Esophagus muscularis mucosa (tissue), 4 donors: Measurements from ENCODE around the gene MRTFB. TPM values are rescaled to one million over a fixed set of nuclear protein-coding genes. Genes with fewer than 3 reads are reported as not detected.

Experiments
- DNase-seq: peaks from one replicate; pipeline ENCODE4 v3.0.0-alpha.2; 2017; ENCODE audit errors: extremely low spot score
- H3K27ac ChIP-seq, 4 donors: fragments of 200-600 bp; sonication (generic); replicated peaks in 1 of 4; 1 replicate in 3 of 4; 2 replicates in 1 of 4; pipeline ENCODE4 v1.5.1; 2016 to 2019; ENCODE audit warnings: mild to moderate bottlenecking in 1 of 4
- H3K27me3 ChIP-seq, 4 donors: fragments of 200-600 bp; sonication (generic); one replicate each; pipeline versions ENCODE4 v1.5.1 to v1.6.0; 2016 to 2019
- H3K36me3 ChIP-seq, 4 donors: fragments of 200-600 bp; sonication (generic); one replicate each; pipeline ENCODE4 v1.5.1; 2016 to 2019
- H3K4me1 ChIP-seq, 4 donors: fragments of 200-600 bp; sonication (generic); one replicate each; pipeline ENCODE4 v1.5.1; 2016 to 2019
- H3K4me3 ChIP-seq, 4 donors: fragments of 200-600 bp; sonication (generic); 1 replicate in 2 of 4; 2 replicates in 2 of 4; pipeline ENCODE4 v1.5.1; 2016 to 2019; ENCODE audit warnings: mild to moderate bottlenecking in 4 of 4, moderate library complexity in 1 of 4
- H3K9me3 ChIP-seq, 4 donors: fragments of 200-600 bp; sonication (generic); 1 replicate in 3 of 4; 2 replicates in 1 of 4; pipeline ENCODE4 v1.5.1; 2016 to 2019
- EP300 ChIP-seq: sonication (generic); formaldehyde crosslinking; IDR thresholded peaks from one replicate; pipeline ENCODE4 v1.6.1; 2017; ENCODE audit warnings: antibody characterized with exemption
- POLR2A ChIP-seq: fragments of 450-650 bp; IDR thresholded peaks from one replicate; pipeline ENCODE4 v1.6.1; 2017; ENCODE audit warnings: antibody characterized with exemption, moderate library complexity, mild to moderate bottlenecking, low read depth
- POLR2AphosphoS5 ChIP-seq, 2 donors: sonication (generic); formaldehyde crosslinking; IDR thresholded peaks; one replicate each; pipeline ENCODE4 v1.6.1; 2017; ENCODE audit warnings: antibody characterized with exemption in 2 of 2
- WGBS: methylation state at CpG from one replicate; pipeline ENCODE4 v1.1.5; 2018; 5-methylcytosine and 5-hydroxymethylcytosine counted together
- intact Hi-C: fragments of 100-400 bp; cut with DNase I; formaldehyde crosslinking; loops from one replicate; pipeline ENCODE4 v1.15.1; 2023
- total RNA-seq, 4 donors: library from RNA; depleted of rRNA; stranded (reverse); fragments of >200 nt; gene quantifications; one replicate each; pipeline versions ENCODE4 v1.1.0 to v1.2.1, GENCODE V29; 2016
- TF ChIP-seq, protein P1 (sequence below), 3 experiments: fragments of 200-600 bp in 2 of 3; fragments of 450-650 bp in 1 of 3; sonication (generic) in 2 of 3; IDR thresholded peaks; one replicate each; pipeline ENCODE4 v1.5.1; 2017 to 2019; ENCODE audit warnings: antibody characterized with exemption in 3 of 3, mild to moderate bottlenecking in 2 of 3, moderate library complexity in 1 of 3

Gene MRTFB
- total RNA-seq, 4 donors from 2014 or later, result 36.3 to 63.6 (median 48.2) TPM

DNA sequence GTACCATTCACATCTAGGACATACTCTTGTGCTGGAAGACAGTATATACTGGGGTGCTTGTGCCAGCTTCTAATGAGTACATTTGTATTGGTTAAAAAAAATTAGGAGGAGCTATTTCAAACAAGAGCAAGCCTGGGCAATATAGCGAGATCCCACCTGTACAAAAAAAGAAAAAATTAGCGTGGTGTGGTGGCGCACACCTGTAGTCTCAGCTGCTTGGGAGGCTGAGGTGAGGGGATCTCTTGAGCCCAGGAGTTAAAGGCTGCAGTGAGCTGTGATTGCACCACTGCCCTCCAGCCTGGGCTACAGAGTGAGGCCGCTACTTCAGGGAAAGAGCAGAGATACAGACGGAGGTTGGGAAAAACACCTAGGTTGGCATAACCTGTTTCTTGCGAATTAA lies 1.2 kb downstream of the MRTFB start:
- intact Hi-C loops, result loop anchor here (5.0 to 10.0 kb wide), 3 partner anchors 115 to 172 kb away; partner anchors contain the start of gene ERCC4
- H3K36me3 ChIP-seq, result peaks cover 0 to 6% (median 2%) of the 10 kb centered on the region in 4 donors
- peak overlapping the region in 3 of 4 donors; percentile 82 to 87 (median 84) for H3K27ac ChIP-seq
- TF ChIP-seq POLR2AphosphoS5 (IDR thresholded peaks at IDR 0.05) (no peak), POLR2A (no peak), EP300 (no peak)
- TF ChIP-seq, protein P1, sequence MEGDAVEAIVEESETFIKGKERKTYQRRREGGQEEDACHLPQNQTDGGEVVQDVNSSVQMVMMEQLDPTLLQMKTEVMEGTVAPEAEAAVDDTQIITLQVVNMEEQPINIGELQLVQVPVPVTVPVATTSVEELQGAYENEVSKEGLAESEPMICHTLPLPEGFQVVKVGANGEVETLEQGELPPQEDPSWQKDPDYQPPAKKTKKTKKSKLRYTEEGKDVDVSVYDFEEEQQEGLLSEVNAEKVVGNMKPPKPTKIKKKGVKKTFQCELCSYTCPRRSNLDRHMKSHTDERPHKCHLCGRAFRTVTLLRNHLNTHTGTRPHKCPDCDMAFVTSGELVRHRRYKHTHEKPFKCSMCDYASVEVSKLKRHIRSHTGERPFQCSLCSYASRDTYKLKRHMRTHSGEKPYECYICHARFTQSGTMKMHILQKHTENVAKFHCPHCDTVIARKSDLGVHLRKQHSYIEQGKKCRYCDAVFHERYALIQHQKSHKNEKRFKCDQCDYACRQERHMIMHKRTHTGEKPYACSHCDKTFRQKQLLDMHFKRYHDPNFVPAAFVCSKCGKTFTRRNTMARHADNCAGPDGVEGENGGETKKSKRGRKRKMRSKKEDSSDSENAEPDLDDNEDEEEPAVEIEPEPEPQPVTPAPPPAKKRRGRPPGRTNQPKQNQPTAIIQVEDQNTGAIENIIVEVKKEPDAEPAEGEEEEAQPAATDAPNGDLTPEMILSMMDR (IDR thresholded peaks at IDR 0.05), result no peak
- H3K9me3 ChIP-seq, result no peaks in the 10 kb centered on the region
- no peaks in the 10 kb centered on the region for H3K27me3 ChIP-seq
- peaks cover 12 to 48% (median 37%) of the 10 kb centered on the region in 4 donors for H3K4me1 ChIP-seq
- H3K4me3 ChIP-seq, result peak overlapping the region; percentile 80 to 95 (median 88)
- DNase-seq, result no peak
- WGBS, result 98% methylated on average over 6 of the region's 6 CpGs

DNA sequence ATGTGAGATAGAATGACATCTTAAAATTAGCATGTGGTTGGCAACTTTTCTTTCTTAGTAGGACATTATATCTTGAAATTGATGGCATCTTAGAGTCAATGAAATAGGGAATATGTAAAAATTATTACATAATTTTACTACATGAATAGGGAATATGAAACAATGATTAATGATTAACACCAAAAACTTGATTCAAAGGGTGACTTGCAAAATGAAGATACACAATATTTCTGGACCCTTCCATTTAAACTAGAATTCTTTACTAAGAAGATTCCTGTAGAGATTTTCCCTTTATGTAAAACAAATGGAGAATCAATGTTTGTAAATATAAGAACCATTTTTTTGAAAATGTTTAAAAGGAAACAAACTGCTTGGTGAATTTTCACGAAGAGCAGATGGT lies 3.4 kb downstream of the MRTFB start:
- TF ChIP-seq POLR2AphosphoS5 (IDR thresholded peaks at IDR 0.05), result no peak
- no peak for TF ChIP-seq EP300
- TF ChIP-seq POLR2A, result no peak
- TF ChIP-seq, protein P1 (IDR thresholded peaks at IDR 0.05), result no peak
- H3K4me3 ChIP-seq, result no peak overlapping the region
- intact Hi-C loops, result loop anchor here (5.0 to 10.0 kb wide), 3 partner anchors 113 to 170 kb away; partner anchors contain the start of gene ERCC4
- no peak overlapping the region for H3K27ac ChIP-seq
- WGBS, result 60% methylated on average over 1 of the region's 1 CpG
- no peaks in the 10 kb centered on the region for H3K9me3 ChIP-seq
- peaks cover 0 to 6% (median 2%) of the 10 kb centered on the region in 4 donors for H3K36me3 ChIP-seq
- no peaks in the 10 kb centered on the region for H3K27me3 ChIP-seq
- peaks cover 12 to 65% (median 49%) of the 10 kb centered on the region in 4 donors for H3K4me1 ChIP-seq
- no peak for DNase-seq

DNA sequence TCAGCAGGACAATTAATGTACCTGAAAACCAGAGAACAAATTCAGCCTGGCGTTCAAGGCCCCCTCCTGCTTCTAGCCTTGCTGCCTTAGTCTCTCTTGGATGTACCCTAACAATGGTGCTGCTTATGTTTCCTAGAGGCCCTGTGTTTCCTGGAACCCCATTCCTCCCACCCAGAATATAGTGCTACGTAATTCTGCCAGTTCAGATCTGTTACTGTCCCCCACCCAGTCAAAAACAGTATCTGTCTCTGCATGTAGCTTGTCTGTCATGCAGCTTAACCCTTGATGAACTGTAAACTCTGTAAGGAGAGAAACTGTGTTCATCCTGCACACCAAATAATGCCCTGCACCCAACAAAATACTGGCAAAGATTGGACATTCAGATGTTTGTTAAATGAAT lies 6.8 kb downstream of the MRTFB start:
- intact Hi-C loops, result loop anchor here (10.0 kb wide), 2 partner anchors 153 to 167 kb away; partner anchors contain the start of gene ERCC4
- WGBS, result 90% methylated on average over 2 of the region's 2 CpGs

DNA sequence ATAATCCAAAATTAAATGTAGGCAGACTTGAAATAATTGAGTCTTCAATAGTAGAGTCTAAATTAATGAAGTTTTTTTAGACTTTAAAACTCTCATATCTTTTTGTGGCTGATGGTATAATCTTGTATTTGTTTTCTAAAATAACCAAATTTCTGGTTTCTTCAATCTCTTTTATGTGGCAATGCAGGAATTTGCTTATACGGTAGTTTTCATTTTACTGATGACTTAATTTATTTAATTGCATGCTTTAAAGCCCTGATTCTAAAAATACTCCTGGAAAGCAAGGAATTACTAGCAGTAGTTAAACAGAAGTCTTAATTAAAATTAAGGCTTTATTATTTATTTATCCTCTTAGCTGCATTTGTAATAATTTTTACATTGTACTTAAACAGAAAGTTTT lies 15.4 kb downstream of the MRTFB start:
- no peaks in the 10 kb centered on the region for H3K9me3 ChIP-seq
- no peak for DNase-seq
- H3K36me3 ChIP-seq, result peaks cover 0 to 4% (median 3%) of the 10 kb centered on the region in 4 donors
- intact Hi-C loops, result loop anchor here (5.0 kb wide), 1 partner anchor 101 kb away; no protein-coding TSS in a partner anchor
- H3K27me3 ChIP-seq, result no peaks in the 10 kb centered on the region
- peak overlapping the region in 2 of 4 donors; percentile 63 to 72 for H3K27ac ChIP-seq
- H3K4me3 ChIP-seq, result no peak overlapping the region
- peaks cover 36 to 83% (median 77%) of the 10 kb centered on the region in 4 donors for H3K4me1 ChIP-seq
- 56% methylated on average over 1 of the region's 1 CpG for WGBS
- no peak for TF ChIP-seq EP300
- TF ChIP-seq, protein P1 (IDR thresholded peaks at IDR 0.05), result no peak
- TF ChIP-seq POLR2A, result no peak
- TF ChIP-seq POLR2AphosphoS5 (IDR thresholded peaks at IDR 0.05), result no peak

More for the DNA sequence above, 6.8 kb downstream of the MRTFB start:
- DNase-seq, result no peak
- Histone ChIP-seq H3K36me3 (peaks cover 5 to 18% (median 13%) of the 10 kb centered on the region in 4 donors), H3K9me3 (no peaks in the 10 kb centered on the region), H3K4me1 (peaks cover 0 to 63% (median 54%) of the 10 kb centered on the region in 4 donors), H3K27ac (peak overlapping the region in 2 of 4 donors; percentile 30 to 32), H3K4me3 (no peak overlapping the region), H3K27me3 (no peaks in the 10 kb centered on the region)
- no peak for TF ChIP-seq POLR2A
- TF ChIP-seq, protein P1 (IDR thresholded peaks at IDR 0.05), result no peak
